Endothelial cell of umbilical vein (primary cell): Measurements from ENCODE around the gene NRCAM. TPM values are rescaled to one million over a fixed set of nuclear protein-coding genes. Genes with fewer than 3 reads are reported as not detected.

Source experiments
- BruUV-seq: library from RNA; stranded (reverse); fragments of 400-500 nt; replicated peaks from 2 replicates; lab custom pipeline; 2021; lab: Mats Ljungman, UMichigan
- CTCF ChIA-PET: fragments of 300-600, 350-600 bp; sonication (Branson Sonifier 250); formaldehyde crosslinking; loops from one replicate; lab custom pipeline; 2021; ENCODE audit warnings: antibody characterized with exemption, inconsistent platforms; lab: Charles Lee
- POLR2A ChIA-PET: fragments of 300-600, 350-600 bp; sonication (Branson Sonifier 250); formaldehyde crosslinking; loops from one replicate; lab custom pipeline; 2021; ENCODE audit warnings: antibody characterized with exemption, inconsistent platforms; lab: Charles Lee
- DNase-seq: peaks from one replicate; pipeline ENCODE4 v3.0.0-alpha.2; 2011; ENCODE audit warnings: low read depth, low spot score
- FAIRE-seq: peaks from 2 replicates; lab custom pipeline; 2011; peaks lifted over from hg19 to GRCh38; lab: Jason Lieb, UNC
- H2AFZ ChIP-seq: 2 replicates; pipeline ENCODE4 v1.6.0; 2012; ENCODE audit warnings: low read depth, low read length, control low read depth, inconsistent platforms
- H3K27ac ChIP-seq: 2 replicates; pipeline ENCODE4 v1.5.1; 2011; ENCODE audit warnings: low read depth, mild to moderate bottlenecking, control low read depth, low read length, moderate library complexity; ENCODE audit not compliant: insufficient read depth
- H3K27me3 ChIP-seq, 2 experiments: 2 replicates each; pipeline versions ENCODE4 v1.6.0 to v1.6.1; 2011; ENCODE audit warnings: low read length in 2 of 2, mixed read lengths in 1 of 2; ENCODE audit not compliant: control insufficient read depth in 2 of 2, insufficient read depth in 2 of 2
- H3K36me3 ChIP-seq, 2 experiments: 2 replicates in 1 of 2; 3 replicates in 1 of 2; pipeline ENCODE4 v1.5.1; 2011; ENCODE audit warnings: low read length in 2 of 2, mild to moderate bottlenecking in 1 of 2, moderate library complexity in 1 of 2; ENCODE audit not compliant: control insufficient read depth in 2 of 2, insufficient read depth in 2 of 2; ENCODE audit errors: extremely low read depth in 1 of 2
- H3K4me1 ChIP-seq: 3 replicates; pipeline ENCODE4 v1.5.1; 2011; ENCODE audit warnings: mild to moderate bottlenecking, low read length; ENCODE audit not compliant: control insufficient read depth, insufficient read depth; ENCODE audit errors: extremely low read depth
- H3K4me2 ChIP-seq: 2 replicates; pipeline ENCODE4 v1.6.1; 2011; ENCODE audit warnings: low read length, control low read depth, mixed read lengths; ENCODE audit not compliant: insufficient read depth
- H3K4me3 ChIP-seq, 3 experiments: fragments of 200-600 bp in 1 of 3; sonication (generic), shearing (Covaris generic) in 1 of 3; replicated peaks in 1 of 3; 2 replicates each; pipeline ENCODE4 v1.5.1; 2011 to 2016; ENCODE audit warnings: control low read depth in 3 of 3, low read length in 3 of 3, mild to moderate bottlenecking in 2 of 3, inconsistent platforms in 1 of 3, low read depth in 1 of 3, moderate library complexity in 1 of 3; ENCODE audit not compliant: insufficient read depth in 1 of 3
- H3K79me2 ChIP-seq: 2 replicates; pipeline ENCODE4 v1.6.0; 2012; ENCODE audit warnings: low read length, inconsistent platforms; ENCODE audit not compliant: control insufficient read depth, insufficient read depth
- H3K9ac ChIP-seq: replicated peaks from 2 replicates; pipeline ENCODE3; 2011; ENCODE audit warnings: low read length, control low read depth; ENCODE audit not compliant: insufficient read depth; ENCODE audit errors: extremely low read depth
- H3K9me1 ChIP-seq: replicated peaks from 3 replicates; pipeline ENCODE4 v1.6.0; 2011; ENCODE audit warnings: mild to moderate bottlenecking, low read length; ENCODE audit not compliant: control insufficient read depth, insufficient read depth; ENCODE audit errors: extremely low read depth
- H3K9me3 ChIP-seq: replicated peaks from 2 replicates; pipeline ENCODE4 v1.5.1; 2012; ENCODE audit warnings: low read length, inconsistent platforms; ENCODE audit not compliant: control insufficient read depth, insufficient read depth
- H4K20me1 ChIP-seq: replicated peaks from 2 replicates; pipeline ENCODE3; 2011; ENCODE audit warnings: mild to moderate bottlenecking, low read length; ENCODE audit not compliant: control insufficient read depth, insufficient read depth; ENCODE audit errors: extremely low read depth
- EZH2 ChIP-seq: IDR thresholded peaks from 2 replicates; pipeline ENCODE4 v1.6.1; 2012; ENCODE audit warnings: borderline replicate concordance, low read depth, mild to moderate bottlenecking, moderate library complexity, low read length, inconsistent platforms; ENCODE audit not compliant: severe bottlenecking
- FOS ChIP-seq: IDR thresholded peaks from 2 replicates; pipeline ENCODE4 v1.6.1; 2011; ENCODE audit warnings: mild to moderate bottlenecking, low read length, moderate library complexity, borderline replicate concordance; ENCODE audit not compliant: insufficient read depth
- GATA2 ChIP-seq: IDR thresholded peaks from 2 replicates; pipeline ENCODE4 v1.7.0; 2011; ENCODE audit warnings: low read depth, mild to moderate bottlenecking, moderate library complexity, mixed read lengths, low read length; ENCODE audit not compliant: insufficient read length, insufficient read depth
- JUN ChIP-seq: IDR thresholded peaks from 2 replicates; pipeline ENCODE4 v1.6.1; 2011; ENCODE audit warnings: borderline replicate concordance, low read depth; ENCODE audit not compliant: insufficient read length, insufficient read depth
- MYC ChIP-seq: IDR thresholded peaks from one replicate; pipeline ENCODE4 v1.6.1; 2011; ENCODE audit warnings: mild to moderate bottlenecking, low read depth, low read length
- POLR2A ChIP-seq: IDR thresholded peaks from 2 replicates; pipeline ENCODE4 v1.6.1; 2012; ENCODE audit warnings: low read depth, mild to moderate bottlenecking, control low read depth, low read length
- POLR2AphosphoS5 ChIP-seq: IDR thresholded peaks from 2 replicates; pipeline ENCODE4 v1.6.1; 2012; ENCODE audit warnings: low read depth, mild to moderate bottlenecking, control low read depth, low read length, moderate library complexity; ENCODE audit not compliant: insufficient read depth
- dilution Hi-C: fragments of 300-500 bp; cut with MboI; formaldehyde crosslinking; loops from one replicate; pipeline ENCODE4 v1.15.0; 2019; ENCODE audit warnings: low sequenced_read_pairs; ENCODE audit not compliant: extremely low pct_ligation_motif_present
- intact Hi-C: fragments of 100-400 bp; cut with micrococcal nuclease; formaldehyde crosslinking; loops from one replicate; pipeline ENCODE4 v1.10.0; 2022
- polyA plus RNA-seq, 4 experiments: library from polyadenylated mRNA; depleted of rRNA in 3 of 4; stranded (reverse) in 3 of 4; unstranded in 1 of 4; fragments of >200 nt; gene quantifications; 2 replicates each; pipeline versions ENCODE4 v1.2.1 to v1.2.3, GENCODE V29; 2011 to 2012; ENCODE audit warnings: missing spikeins in 1 of 4
- total RNA-seq: library from RNA; stranded (reverse); gene quantifications from 2 replicates; pipeline ENCODE4 v1.2.3, GENCODE V29; 2021
- TF ChIP-seq, protein P1 (sequence below), 2 donors: IDR thresholded peaks; 1 replicate in 1 of 2; 2 replicates in 1 of 2; pipeline ENCODE4 v1.5.1; 2011; ENCODE audit warnings: low read length in 2 of 2, mild to moderate bottlenecking in 2 of 2, moderate library complexity in 2 of 2, control low read depth in 1 of 2, inconsistent platforms in 1 of 2, low read depth in 1 of 2; ENCODE audit not compliant: insufficient read depth in 1 of 2; ENCODE audit errors: extremely low read depth in 1 of 2
- TF ChIP-seq, protein P2 (sequence below): IDR thresholded peaks from 2 replicates; pipeline ENCODE4 v1.6.1; 2011; ENCODE audit not compliant: insufficient read depth, insufficient read length

NRCAM gene
- total and polyA plus RNA-seq, 2 donors (not counting 3 experiments of a cell fraction or from before 2014, with no cell fraction given) = 26.0 to 47.6 TPM

DNA sequence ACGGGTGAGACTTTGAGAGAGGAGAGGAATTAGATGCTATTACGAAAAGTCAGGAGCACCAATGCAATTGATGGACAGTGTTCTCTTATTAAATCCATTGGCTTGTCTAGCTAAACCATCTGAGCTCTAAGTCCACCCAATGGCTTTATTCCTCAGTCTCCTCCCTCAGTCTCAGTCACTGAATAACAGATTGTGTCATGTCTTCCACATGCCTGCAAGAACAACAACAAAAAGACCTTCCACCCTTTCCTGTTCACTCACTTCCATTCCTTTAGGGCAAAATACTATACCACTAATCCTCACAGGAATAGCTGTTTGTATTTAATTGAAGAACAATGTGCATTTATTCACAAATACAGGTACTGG lies 171.2 kb downstream of the NRCAM start:
- FAIRE-seq (peak; percentile 65), DNase-seq (peak; percentile 80)
- H3K36me3 ChIP-seq = no peaks in the 10 kb centered on the region
- no peaks in the 10 kb centered on the region for H4K20me1 ChIP-seq
- H3K79me2 ChIP-seq = peaks cover 37% of the 10 kb centered on the region
- ChIA-PET POLR2A (no interaction called here), CTCF (interaction anchor here (1.2 to 1.5 kb wide), 3 partner anchors 12 to 17 kb away, joined by 3 to 4 read pairs (median 3); no protein-coding TSS in a partner anchor)
- intact Hi-C loops = no loop called here
- H3K27me3 ChIP-seq = no peaks in the 10 kb centered on the region
- peaks cover 50% of the 10 kb centered on the region for H3K4me1 ChIP-seq
- no TSS peak for BruUV-seq
- H3K4me3 ChIP-seq = no peak overlapping the region
- H3K9ac ChIP-seq = no peak overlapping the region
- H3K9me1 ChIP-seq = no peaks in the 10 kb centered on the region
- no peaks in the 10 kb centered on the region for H3K9me3 ChIP-seq
- peak overlapping the region; percentile 30 for H3K27ac ChIP-seq
- dilution Hi-C loops = no loop called here
- no peak for TF ChIP-seq EZH2
- no peak for TF ChIP-seq GATA2
- TF ChIP-seq, protein P1, sequence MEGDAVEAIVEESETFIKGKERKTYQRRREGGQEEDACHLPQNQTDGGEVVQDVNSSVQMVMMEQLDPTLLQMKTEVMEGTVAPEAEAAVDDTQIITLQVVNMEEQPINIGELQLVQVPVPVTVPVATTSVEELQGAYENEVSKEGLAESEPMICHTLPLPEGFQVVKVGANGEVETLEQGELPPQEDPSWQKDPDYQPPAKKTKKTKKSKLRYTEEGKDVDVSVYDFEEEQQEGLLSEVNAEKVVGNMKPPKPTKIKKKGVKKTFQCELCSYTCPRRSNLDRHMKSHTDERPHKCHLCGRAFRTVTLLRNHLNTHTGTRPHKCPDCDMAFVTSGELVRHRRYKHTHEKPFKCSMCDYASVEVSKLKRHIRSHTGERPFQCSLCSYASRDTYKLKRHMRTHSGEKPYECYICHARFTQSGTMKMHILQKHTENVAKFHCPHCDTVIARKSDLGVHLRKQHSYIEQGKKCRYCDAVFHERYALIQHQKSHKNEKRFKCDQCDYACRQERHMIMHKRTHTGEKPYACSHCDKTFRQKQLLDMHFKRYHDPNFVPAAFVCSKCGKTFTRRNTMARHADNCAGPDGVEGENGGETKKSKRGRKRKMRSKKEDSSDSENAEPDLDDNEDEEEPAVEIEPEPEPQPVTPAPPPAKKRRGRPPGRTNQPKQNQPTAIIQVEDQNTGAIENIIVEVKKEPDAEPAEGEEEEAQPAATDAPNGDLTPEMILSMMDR (IDR thresholded peaks at IDR 0.05; ENCODE audit: extremely low read depth in 1 of 2, insufficient read depth in 1 of 2, low read depth in 1 of 2, low read length in 2 of 2) = no peak
- TF ChIP-seq POLR2A = no peak
- no peak for TF ChIP-seq POLR2AphosphoS5
- TF ChIP-seq MYC = no peak
- TF ChIP-seq, protein P2, sequence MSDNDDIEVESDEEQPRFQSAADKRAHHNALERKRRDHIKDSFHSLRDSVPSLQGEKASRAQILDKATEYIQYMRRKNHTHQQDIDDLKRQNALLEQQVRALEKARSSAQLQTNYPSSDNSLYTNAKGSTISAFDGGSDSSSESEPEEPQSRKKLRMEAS = no peak
- no peak for TF ChIP-seq JUN
- TF ChIP-seq FOS = no peak
- H3K4me2 ChIP-seq = peak overlapping the region; percentile 30
- peak overlapping the region; percentile 38 for H2AFZ ChIP-seq
